ENCODE measurements around the gene PID1. TPM values are rescaled to one million over a fixed set of nuclear protein-coding genes. Genes with fewer than 3 reads are reported as not detected.

The PID1 gene
- total and polyA plus RNA-seq, 2 donors (not counting 1 experiment from before 2014, with no cell fraction given) = 0.10 TPM; not detected in 1

- Histone ChIP-seq H2AFZ (ENCODE audit: insufficient read depth, low read depth, low read length, poor library complexity, severe bottlenecking) (no peak overlapping the region), H3K4me2 (replicated peaks; ENCODE audit: low read depth, low read length, poor library complexity, severe bottlenecking) (no peak overlapping the region), H4K20me1 (ENCODE audit: control insufficient read depth, insufficient read depth, low read length, poor library complexity, severe bottlenecking) (no peaks in the 10 kb centered on the region), H3K9me3 (ENCODE audit: control extremely low read depth in 1 of 3, control insufficient read depth in 2 of 3, insufficient read depth in 1 of 3, low read length in 2 of 3) (peaks cover 0 to 5% (median 0%) of the 10 kb centered on the region in 3 donors), H3K9ac (ENCODE audit: low read length) (no peak overlapping the region), H3K27ac (ENCODE audit: low read length in 2 of 2) (no peak overlapping the region), H3K36me3 (replicated peaks in 1 of 2; ENCODE audit: control extremely low read depth in 1 of 2, control insufficient read depth in 1 of 2, extremely low read depth in 1 of 2, insufficient read depth in 2 of 2, low read length in 1 of 2) (no peaks in the 10 kb centered on the region), H3K27me3 (replicated peaks in 1 of 4; ENCODE audit: control extremely low read depth in 1 of 4, control insufficient read depth in 3 of 4, insufficient read depth in 4 of 4, low read length in 3 of 4) (no peaks in the 10 kb centered on the region), H3K4me1 (ENCODE audit: control insufficient read depth in 2 of 2, insufficient read depth in 2 of 2, low read length in 2 of 2) (no peaks in the 10 kb centered on the region), H3K4me3 (ENCODE audit: control extremely low read depth in 1 of 5, extremely low read depth in 1 of 5, insufficient read depth in 1 of 5, low read depth in 2 of 5, low read length in 4 of 5) (no peak overlapping the region), H3K79me2 (ENCODE audit: control insufficient read depth, insufficient read depth, low read length) (no peaks in the 10 kb centered on the region)
- no peak for TF ChIP-seq EZH2 (IDR thresholded peaks at IDR 0.05; ENCODE audit: borderline replicate concordance, insufficient read depth, low read depth, low read length, poor library complexity, severe bottlenecking)
- TF ChIP-seq CTCF (IDR thresholded peaks at IDR 0.05) = no peak
- Mint-ChIP-seq H3K27ac (no peak overlapping the region), H3K4me1 (no peaks in the 10 kb centered on the region), H3K4me3 (no peak overlapping the region), H3K27me3 (no peaks in the 10 kb centered on the region), H3K9me3 (ENCODE audit: insufficient read depth) (peaks cover 15% of the 10 kb centered on the region)
- POLR2A ChIA-PET = no interaction called here
- DNase-seq = no peak
- 100% methylated on average over 2 of the region's 2 CpGs for WGBS (ENCODE audit: insufficient coverage)
- CTCF ChIA-PET = no interaction called here
- ATAC-seq (ENCODE audit: low read depth) = no peak
- intact Hi-C loops (cut with micrococcal nuclease) = no loop called here
Observed at GRCh38 chr2:229244975-229245374, 26.1 kb downstream of the PID1 start.

DNA sequence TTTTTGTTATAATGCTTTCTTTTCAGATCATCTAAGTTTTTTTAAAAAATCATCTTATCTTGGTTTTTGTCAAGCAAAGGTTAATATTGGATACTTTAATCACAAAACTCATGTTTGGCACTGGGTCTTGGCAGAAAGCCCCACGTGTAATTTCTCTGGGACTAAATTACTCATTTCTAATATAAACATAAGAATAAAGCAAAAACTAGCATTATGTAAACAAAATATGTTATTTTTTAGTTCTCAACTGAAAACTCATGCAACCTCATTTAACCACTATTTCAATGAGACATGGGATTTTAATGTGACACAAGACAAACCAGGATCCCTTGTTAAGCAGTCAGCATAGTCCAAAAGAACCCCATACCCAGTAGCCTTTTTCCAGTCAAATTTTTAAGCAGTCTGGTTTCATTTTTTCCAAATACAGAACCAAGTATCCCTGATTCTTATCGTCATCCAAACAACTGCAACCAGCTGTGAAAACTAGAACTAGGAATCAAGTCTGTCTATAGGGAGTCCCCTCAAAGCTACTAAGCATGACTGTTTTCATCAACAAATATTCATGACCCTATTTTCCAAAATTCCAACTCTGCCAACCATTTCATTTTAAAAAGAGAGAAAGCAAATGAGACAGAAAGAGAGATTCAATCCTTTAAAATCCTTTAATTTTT lies 27.1 kb downstream of the PID1 start:
- ATAC-seq (ENCODE audit: low read depth) (no peak), DNase-seq (no peak)
- no peaks in the 10 kb centered on the region for H4K20me1 ChIP-seq (ENCODE audit: control insufficient read depth, insufficient read depth, low read length, poor library complexity, severe bottlenecking)
- ChIA-PET POLR2A (no interaction called here), CTCF (no interaction called here)
- no peaks in the 10 kb centered on the region for H3K79me2 ChIP-seq (ENCODE audit: control insufficient read depth, insufficient read depth, low read length)
- peaks cover 15% of the 10 kb centered on the region for H3K9me3 Mint-ChIP-seq (ENCODE audit: insufficient read depth)
- peaks cover 0 to 5% (median 0%) of the 10 kb centered on the region in 3 donors for H3K9me3 ChIP-seq (ENCODE audit: control extremely low read depth in 1 of 3, control insufficient read depth in 2 of 3, insufficient read depth in 1 of 3, low read length in 2 of 3)
- intact Hi-C loops (cut with micrococcal nuclease) = no loop called here
- no peaks in the 10 kb centered on the region for H3K36me3 ChIP-seq (replicated peaks in 1 of 2; ENCODE audit: control extremely low read depth in 1 of 2, control insufficient read depth in 1 of 2, extremely low read depth in 1 of 2, insufficient read depth in 2 of 2, low read length in 1 of 2)
- 88% methylated on average over 1 of the region's 2 CpGs for WGBS (ENCODE audit: insufficient coverage)
- no peak overlapping the region for H3K27ac ChIP-seq (ENCODE audit: low read length in 2 of 2)
- H3K4me1 ChIP-seq (ENCODE audit: control insufficient read depth in 2 of 2, insufficient read depth in 2 of 2, low read length in 2 of 2) = no peaks in the 10 kb centered on the region
- H3K4me3 Mint-ChIP-seq = no peak overlapping the region
- no peaks in the 10 kb centered on the region for H3K27me3 Mint-ChIP-seq
- no peak overlapping the region for H2AFZ ChIP-seq (ENCODE audit: insufficient read depth, low read depth, low read length, poor library complexity, severe bottlenecking)
- no peak for TF ChIP-seq EZH2 (IDR thresholded peaks at IDR 0.05; ENCODE audit: borderline replicate concordance, insufficient read depth, low read depth, low read length, poor library complexity, severe bottlenecking)
- H3K27ac Mint-ChIP-seq = no peak overlapping the region
- H3K4me1 Mint-ChIP-seq = no peaks in the 10 kb centered on the region
- H3K27me3 ChIP-seq (replicated peaks in 1 of 4; ENCODE audit: control extremely low read depth in 1 of 4, control insufficient read depth in 3 of 4, insufficient read depth in 4 of 4, low read length in 3 of 4) = no peaks in the 10 kb centered on the region
- H3K4me2 ChIP-seq (replicated peaks; ENCODE audit: low read depth, low read length, poor library complexity, severe bottlenecking) = no peak overlapping the region
- no peak overlapping the region for H3K9ac ChIP-seq (ENCODE audit: low read length)
- H3K4me3 ChIP-seq (ENCODE audit: control extremely low read depth in 1 of 5, extremely low read depth in 1 of 5, insufficient read depth in 1 of 5, low read depth in 2 of 5, low read length in 4 of 5) = no peak overlapping the region
